ENCODE results near the gene WDR59. TPM values are rescaled to one million over a fixed set of nuclear protein-coding genes. Genes with fewer than 3 reads are reported as not detected.

Gene WDR59
- total and polyA plus RNA-seq, 9 of the 15 experiments (the other 6 are each of a cell fraction or from before 2014, with no cell fraction given) = 12.7 to 126 (median 34.7) TPM

DNA sequence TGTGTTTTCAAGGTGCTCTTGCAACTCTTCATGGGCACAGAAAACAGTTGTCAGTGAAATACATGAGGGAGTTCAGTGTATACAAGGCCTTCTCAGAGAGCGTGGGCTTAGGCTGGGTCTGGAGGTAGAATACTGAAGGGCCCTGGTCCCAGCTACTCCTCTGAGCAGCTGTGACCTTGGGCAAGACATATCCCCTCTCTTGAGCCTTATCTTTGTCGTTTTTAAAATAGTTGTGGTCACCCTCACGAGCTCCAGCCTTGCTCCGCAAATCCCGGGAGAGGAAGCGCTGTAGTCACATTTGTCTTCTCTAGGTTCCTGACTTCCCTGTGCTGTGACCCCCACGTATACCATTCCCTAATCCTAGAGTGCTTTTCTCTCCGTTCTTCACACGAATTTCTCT, 17.6 kb upstream of the WDR59 start (continued):
- TF ChIP-seq, protein P1, sequence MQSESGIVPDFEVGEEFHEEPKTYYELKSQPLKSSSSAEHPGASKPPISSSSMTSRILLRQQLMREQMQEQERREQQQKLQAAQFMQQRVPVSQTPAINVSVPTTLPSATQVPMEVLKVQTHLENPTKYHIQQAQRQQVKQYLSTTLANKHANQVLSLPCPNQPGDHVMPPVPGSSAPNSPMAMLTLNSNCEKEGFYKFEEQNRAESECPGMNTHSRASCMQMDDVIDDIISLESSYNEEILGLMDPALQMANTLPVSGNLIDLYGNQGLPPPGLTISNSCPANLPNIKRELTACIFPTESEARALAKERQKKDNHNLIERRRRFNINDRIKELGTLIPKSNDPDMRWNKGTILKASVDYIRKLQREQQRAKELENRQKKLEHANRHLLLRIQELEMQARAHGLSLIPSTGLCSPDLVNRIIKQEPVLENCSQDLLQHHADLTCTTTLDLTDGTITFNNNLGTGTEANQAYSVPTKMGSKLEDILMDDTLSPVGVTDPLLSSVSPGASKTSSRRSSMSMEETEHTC (IDR thresholded peaks at IDR 0.05) = no peak
- no peak for TF ChIP-seq PHF21A (IDR thresholded peaks at IDR 0.05; ENCODE audit: borderline replicate concordance, low read depth)
- TF ChIP-seq, protein P2, sequence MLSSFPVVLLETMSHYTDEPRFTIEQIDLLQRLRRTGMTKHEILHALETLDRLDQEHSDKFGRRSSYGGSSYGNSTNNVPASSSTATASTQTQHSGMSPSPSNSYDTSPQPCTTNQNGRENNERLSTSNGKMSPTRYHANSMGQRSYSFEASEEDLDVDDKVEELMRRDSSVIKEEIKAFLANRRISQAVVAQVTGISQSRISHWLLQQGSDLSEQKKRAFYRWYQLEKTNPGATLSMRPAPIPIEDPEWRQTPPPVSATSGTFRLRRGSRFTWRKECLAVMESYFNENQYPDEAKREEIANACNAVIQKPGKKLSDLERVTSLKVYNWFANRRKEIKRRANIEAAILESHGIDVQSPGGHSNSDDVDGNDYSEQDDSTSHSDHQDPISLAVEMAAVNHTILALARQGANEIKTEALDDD (IDR thresholded peaks at IDR 0.05) = peak; percentile 29; the same call in 1 of the 2 replicates
- no peak for TF ChIP-seq PHB2 (IDR thresholded peaks at IDR 0.05; ENCODE audit: low read depth)
- TF ChIP-seq, protein P3, sequence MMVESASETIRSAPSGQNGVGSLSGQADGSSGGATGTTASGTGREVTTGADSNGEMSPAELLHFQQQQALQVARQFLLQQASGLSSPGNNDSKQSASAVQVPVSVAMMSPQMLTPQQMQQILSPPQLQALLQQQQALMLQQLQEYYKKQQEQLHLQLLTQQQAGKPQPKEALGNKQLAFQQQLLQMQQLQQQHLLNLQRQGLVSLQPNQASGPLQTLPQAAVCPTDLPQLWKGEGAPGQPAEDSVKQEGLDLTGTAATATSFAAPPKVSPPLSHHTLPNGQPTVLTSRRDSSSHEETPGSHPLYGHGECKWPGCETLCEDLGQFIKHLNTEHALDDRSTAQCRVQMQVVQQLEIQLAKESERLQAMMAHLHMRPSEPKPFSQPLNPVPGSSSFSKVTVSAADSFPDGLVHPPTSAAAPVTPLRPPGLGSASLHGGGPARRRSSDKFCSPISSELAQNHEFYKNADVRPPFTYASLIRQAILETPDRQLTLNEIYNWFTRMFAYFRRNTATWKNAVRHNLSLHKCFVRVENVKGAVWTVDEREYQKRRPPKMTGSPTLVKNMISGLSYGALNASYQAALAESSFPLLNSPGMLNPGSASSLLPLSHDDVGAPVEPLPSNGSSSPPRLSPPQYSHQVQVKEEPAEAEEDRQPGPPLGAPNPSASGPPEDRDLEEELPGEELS (CRISPR knock-in tag; IDR thresholded peaks at IDR 0.05; ENCODE audit: borderline replicate concordance) = no peak
- TF ChIP-seq RAD21 (CRISPR knock-in tag; conservative IDR thresholded peaks at IDR 0.05 in 1 of 2, IDR thresholded peaks at IDR 0.05 in 1 of 2) = no peak
- TF ChIP-seq HDAC1 (IDR thresholded peaks at IDR 0.05) = 0 out of 4 replicates have a peak, but pooled peaks of 1 of the 2 experiments have one; percentile 28
- peak; percentile 53; the same call in 1 of the 2 replicates for TF ChIP-seq SPI1 (IDR thresholded peaks at IDR 0.05; ENCODE audit: borderline replicate concordance, low read depth, low read length)
- TF ChIP-seq ZNF140 (CRISPR knock-in tag; IDR thresholded peaks at IDR 0.05) = no peak
- no peak for TF ChIP-seq KDM1A (IDR thresholded peaks at IDR 0.05)
- TF ChIP-seq BRF1 (IDR thresholded peaks at IDR 0.05; ENCODE audit: borderline replicate concordance, extremely low read depth, insufficient read length) = no peak
- TF ChIP-seq, protein P4, sequence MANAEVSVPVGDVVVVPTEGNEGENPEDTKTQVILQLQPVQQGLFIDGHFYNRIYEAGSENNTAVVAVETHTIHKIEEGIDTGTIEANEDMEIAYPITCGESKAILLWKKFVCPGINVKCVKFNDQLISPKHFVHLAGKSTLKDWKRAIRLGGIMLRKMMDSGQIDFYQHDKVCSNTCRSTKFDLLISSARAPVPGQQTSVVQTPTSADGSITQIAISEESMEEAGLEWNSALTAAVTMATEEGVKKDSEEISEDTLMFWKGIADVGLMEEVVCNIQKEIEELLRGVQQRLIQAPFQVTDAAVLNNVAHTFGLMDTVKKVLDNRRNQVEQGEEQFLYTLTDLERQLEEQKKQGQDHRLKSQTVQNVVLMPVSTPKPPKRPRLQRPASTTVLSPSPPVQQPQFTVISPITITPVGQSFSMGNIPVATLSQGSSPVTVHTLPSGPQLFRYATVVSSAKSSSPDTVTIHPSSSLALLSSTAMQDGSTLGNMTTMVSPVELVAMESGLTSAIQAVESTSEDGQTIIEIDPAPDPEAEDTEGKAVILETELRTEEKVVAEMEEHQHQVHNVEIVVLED (CRISPR knock-in tag; IDR thresholded peaks at IDR 0.05) = no peak
- TF ChIP-seq, protein P5, sequence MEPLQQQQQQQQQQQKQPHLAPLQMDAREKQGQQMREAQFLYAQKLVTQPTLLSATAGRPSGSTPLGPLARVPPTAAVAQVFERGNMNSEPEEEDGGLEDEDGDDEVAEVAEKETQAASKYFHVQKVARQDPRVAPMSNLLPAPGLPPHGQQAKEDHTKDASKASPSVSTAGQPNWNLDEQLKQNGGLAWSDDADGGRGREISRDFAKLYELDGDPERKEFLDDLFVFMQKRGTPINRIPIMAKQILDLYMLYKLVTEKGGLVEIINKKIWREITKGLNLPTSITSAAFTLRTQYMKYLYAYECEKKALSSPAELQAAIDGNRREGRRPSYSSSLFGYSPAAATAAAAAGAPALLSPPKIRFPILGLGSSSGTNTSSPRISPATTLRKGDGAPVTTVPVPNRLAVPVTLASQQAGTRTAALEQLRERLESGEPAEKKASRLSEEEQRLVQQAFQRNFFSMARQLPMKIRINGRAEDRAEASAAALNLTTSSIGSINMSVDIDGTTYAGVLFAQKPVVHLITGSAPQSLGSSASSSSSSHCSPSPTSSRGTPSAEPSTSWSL (CRISPR knock-in tag; IDR thresholded peaks at IDR 0.05; ENCODE audit: borderline replicate concordance) = no peak
- TF ChIP-seq MBD2 (IDR thresholded peaks at IDR 0.05; ENCODE audit: borderline replicate concordance, low read depth) = no peak
- 0 out of 2 replicates have a peak, but pooled peaks have one; percentile 26 for TF ChIP-seq ETV1 (tag; conservative IDR thresholded peaks at IDR 0.05; ENCODE audit: low read depth)
- TF ChIP-seq XRCC5 (IDR thresholded peaks at IDR 0.05; ENCODE audit: low read depth, low read length) = no peak
- TF ChIP-seq PHF20 (IDR thresholded peaks at IDR 0.05; ENCODE audit: partially characterized antibody) = no peak
- no peak for TF ChIP-seq POLR2AphosphoS2 (IDR thresholded peaks at IDR 0.05; ENCODE audit: low read length)
- TF ChIP-seq, protein P6, sequence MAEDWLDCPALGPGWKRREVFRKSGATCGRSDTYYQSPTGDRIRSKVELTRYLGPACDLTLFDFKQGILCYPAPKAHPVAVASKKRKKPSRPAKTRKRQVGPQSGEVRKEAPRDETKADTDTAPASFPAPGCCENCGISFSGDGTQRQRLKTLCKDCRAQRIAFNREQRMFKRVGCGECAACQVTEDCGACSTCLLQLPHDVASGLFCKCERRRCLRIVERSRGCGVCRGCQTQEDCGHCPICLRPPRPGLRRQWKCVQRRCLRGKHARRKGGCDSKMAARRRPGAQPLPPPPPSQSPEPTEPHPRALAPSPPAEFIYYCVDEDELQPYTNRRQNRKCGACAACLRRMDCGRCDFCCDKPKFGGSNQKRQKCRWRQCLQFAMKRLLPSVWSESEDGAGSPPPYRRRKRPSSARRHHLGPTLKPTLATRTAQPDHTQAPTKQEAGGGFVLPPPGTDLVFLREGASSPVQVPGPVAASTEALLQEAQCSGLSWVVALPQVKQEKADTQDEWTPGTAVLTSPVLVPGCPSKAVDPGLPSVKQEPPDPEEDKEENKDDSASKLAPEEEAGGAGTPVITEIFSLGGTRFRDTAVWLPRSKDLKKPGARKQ (CRISPR knock-in tag; IDR thresholded peaks at IDR 0.05) = no peak
